T-helper 1 cell treated with Interleukin-12 subunit alpha and Interleukin-12 subunit beta and Interleukin-4 antibody, amounts not matched to agents 30 ng/mL and 1 ng/mL, for 36 hours (primary cell): ENCODE measurements around the gene VCL. TPM values are rescaled to one million over a fixed set of nuclear protein-coding genes. Genes with fewer than 3 reads are reported as not detected.
"Not testable (repeated sequence)": the region's sequence is repeated elsewhere in the genome, so short reads cannot be mapped to it uniquely, and the experiment has no call there.

Experiments used
- intact Hi-C: fragments of 100-400 bp; cut with micrococcal nuclease; formaldehyde crosslinking; loops from one replicate; pipeline ENCODE4 v1.15.1; 2024
- total RNA-seq: library from RNA; stranded (reverse); gene quantifications from 2 replicates; pipeline ENCODE4 v1.2.3, GENCODE V29; 2022

The VCL gene
- total RNA-seq, 1 donor from 2014 or later, result 40.9 TPM

DNA sequence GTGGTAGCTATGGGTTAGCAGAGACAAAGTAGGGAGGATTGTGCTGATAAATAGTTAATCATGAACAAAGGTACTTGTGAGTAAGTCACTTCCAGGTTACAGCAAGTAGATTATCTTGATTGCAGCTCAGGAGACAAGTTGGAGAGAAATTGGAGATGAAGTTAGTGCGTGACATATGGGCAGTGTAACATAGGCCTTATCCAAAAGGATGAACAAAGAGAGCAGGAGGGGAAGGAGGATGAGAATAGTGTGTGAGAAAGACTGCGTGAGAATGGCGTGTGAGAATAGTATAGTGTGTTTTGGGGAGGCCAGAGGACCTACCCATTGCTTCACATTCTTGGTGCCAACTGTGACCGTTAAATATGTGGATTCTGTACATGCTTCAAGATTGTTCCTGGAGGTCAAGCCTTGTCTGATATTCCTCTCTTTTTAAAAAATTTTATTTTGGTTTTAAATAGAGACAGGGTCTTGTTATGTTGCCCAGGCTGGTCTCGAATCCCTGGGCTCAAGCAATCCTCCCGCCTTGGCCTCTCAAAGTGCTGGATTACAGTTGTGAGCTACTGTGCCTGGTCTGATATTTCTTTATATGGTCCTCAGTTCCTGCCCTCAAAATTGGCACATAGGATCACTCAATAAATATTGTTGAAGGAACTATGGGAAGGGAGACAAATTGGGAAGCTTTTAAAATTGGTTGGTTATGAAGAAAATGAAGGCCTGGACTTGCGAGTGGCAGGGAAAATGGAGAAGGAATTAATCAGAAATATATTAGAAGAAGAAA, 3.2 kb downstream of the VCL start:
- intact Hi-C loops, result no loop called here

DNA sequence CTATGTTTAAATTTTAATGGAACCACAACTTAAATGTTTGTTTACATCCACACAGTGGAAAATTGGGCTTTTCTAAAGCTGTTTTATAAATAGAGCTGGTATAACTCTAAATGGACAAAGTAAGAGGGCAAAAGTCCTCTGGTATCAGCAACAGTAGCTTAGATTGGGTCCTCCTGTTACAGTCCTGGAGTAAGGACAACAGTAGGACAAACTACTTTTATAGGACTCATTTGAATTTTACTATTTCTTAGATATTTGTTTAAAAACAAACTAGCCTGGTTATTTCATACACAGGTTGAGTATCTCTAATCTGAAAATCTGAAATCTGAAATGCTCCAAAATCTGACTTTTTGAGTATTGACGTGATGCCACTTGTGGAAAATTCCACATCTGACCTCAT, 8.4 kb downstream of the VCL start:
- intact Hi-C loops, result no loop called here

DNA sequence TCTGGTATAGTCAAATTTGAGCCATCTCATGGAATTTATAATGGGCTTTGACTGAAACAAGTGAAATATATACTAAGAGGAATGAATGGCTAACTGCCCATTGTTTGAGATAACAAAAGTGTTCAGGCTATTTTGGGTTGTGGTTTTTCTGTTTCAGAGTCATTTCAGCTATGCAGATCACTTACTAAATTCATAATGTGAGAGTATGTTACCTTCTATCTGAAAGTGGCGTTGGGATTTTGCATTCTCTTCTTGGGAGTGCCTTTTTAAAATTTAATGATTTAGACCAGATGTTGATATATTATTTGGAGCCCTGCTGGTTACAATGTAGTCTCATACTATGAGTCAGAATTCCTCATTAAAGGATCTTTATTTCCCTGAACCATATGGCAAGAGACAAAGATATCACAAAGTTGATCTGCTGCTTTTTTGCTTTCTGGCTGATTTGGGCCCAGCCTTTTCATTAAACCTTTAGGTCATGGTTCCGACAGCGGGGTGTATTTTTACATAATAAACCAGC, 10.4 kb downstream of the VCL start:
- intact Hi-C loops, result no loop called here

DNA sequence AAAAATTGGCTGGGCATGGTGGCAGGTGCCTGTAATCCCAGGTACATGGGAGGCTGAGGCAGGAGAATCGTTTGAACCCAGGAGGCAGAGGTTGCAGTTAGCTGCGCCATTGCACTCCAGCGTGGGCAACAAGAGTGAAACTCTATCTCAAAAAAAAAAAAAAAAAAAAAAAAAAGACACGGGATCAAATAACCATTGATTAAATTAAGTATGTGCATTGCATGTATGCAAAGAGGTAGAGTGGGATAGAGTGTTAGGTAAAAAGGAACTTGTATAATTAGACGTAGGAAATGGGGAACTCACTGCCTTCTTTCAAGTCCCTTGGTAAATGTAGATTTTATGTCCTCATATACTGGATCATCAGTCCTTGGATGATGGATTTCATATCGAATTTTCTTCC, 13.1 kb downstream of the VCL start:
- intact Hi-C loops, result no loop called here

DNA sequence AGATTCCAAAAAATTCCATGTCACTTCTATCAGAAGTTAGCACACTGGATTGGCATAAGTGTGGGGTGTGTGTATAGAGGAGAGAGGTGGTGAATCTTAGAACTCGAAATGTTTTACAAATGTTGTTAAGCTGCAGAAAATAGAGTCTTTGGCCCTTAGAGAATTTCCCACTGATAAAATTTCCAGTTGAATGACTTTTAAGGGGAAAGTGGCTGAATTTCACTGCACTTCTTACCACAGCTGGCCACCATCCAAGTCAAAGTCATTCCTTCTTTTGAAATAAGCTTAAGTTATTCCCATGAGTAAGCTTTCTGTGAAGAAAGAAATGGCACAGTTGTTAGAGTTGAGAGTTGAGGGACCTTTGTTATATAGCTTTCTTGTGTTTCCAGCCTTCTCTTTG, 13.9 kb downstream of the VCL start:
- intact Hi-C loops, result no loop called here

DNA sequence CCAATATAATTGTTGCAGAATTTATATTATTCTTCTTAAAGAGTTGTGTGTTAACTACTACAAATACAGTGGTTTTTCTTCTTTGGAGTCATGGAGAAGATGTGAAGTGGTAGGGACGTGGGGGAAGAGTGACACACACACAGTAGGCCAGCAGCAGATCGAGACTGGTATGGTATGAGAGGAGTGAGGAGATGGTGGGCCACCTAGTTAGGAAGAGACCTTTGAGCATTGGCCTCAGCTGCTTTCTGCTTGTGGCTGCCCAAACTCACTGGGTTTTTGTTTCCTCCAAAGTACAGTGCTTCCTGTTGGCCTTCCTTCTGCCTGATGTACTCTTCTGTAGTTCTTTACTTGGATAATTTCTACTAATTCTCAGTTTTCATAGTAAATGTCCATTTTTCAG, 14.6 kb downstream of the VCL start:
- intact Hi-C loops, result no loop called here

DNA sequence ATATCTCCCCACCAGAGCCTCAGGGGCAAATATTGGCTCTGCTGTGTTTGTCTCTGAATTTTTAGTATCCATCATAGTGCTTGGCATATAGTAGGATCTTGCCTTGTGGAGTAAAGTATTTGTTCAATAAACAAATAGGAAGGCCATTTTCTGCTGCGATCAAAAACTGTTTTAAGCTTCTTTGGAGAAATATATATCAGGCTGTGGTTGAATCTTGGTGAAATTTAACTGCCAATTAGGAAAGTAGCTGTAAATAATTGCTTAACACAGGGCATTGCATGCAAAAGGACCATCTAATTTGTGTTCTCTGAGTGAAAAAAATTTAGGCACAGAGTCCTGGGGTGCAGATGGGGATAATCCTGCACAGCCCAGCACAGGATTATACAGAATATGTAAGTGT, 15.1 kb downstream of the VCL start:
- intact Hi-C loops, result no loop called here

DNA sequence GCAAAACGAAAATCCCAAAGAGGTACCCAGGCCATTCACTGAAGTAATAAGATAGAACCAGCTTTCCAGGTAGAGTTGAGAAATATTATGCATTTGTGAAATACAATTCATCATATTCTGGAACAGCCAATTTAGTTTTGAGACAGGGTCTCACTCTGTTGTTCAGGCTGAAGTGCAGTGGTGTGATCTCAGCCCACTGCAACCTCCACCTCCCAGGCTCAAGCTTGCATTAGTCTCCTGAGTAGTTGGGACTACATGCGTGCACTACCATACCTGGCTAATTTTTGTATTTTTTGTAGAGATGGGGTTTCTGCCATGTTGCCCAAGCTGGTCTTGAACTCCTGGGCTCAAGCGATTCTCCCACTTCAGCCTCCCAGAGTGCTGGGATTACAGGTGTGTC, 16.7 kb downstream of the VCL start:
- intact Hi-C loops, result not testable (repeated sequence)

DNA sequence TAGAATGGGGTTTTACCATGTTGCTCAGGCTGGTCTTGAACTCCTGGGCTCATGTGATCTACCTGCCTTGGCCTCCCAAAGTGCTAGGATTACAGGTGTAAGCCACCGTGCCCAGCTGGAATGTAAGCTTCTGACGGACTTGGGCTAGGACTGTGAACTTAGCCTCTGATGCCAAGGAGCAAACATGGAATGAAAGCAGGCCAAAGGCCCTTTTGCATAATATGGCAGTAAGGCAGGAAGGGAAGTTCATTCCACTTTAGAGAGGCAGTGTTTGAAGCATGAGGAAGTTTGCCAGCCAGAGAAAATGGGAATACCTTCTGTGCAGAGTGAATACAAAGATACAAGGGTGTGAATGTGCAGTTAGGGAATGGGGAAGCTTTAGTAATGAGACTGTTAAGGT, 20.3 kb downstream of the VCL start:
- intact Hi-C loops, result no loop called here

DNA sequence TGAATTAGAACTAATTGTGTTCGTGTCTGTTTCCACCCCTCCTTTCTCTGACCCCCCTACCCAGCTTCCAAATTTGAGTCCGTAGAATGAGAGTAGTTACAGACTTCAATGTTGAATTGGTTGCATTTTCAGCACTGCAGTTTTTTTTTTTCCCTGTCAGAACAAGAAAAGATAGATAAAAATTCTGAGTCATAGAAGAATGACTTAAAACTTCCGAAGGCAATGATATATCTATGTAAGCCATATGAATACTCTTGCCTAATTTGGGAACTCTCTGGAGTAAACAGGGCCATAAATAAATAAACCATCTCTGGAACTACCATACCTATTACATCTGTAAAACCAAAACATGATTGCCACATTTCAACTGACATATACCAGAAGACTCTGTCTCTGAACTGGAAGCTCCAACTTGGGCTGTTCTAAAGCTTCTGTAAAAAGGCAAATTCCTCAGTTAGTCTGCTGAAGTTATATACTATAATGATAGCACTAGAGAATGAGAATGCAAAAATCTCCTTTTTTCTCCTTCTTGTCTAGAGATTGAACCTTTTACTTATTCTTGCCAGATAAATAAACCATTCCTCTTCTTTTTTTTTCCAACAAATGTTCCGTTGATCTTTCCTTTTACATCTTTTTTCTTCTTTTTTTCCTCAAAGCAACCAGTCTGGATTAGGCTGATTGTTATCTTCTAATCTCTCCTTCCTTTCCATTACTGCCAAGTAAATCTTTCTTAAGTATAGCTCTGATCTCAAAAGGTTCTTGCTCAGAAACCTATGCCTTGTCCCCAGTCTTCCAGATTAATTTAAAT, 23.5 kb downstream of the VCL start:
- intact Hi-C loops, result no loop called here

DNA sequence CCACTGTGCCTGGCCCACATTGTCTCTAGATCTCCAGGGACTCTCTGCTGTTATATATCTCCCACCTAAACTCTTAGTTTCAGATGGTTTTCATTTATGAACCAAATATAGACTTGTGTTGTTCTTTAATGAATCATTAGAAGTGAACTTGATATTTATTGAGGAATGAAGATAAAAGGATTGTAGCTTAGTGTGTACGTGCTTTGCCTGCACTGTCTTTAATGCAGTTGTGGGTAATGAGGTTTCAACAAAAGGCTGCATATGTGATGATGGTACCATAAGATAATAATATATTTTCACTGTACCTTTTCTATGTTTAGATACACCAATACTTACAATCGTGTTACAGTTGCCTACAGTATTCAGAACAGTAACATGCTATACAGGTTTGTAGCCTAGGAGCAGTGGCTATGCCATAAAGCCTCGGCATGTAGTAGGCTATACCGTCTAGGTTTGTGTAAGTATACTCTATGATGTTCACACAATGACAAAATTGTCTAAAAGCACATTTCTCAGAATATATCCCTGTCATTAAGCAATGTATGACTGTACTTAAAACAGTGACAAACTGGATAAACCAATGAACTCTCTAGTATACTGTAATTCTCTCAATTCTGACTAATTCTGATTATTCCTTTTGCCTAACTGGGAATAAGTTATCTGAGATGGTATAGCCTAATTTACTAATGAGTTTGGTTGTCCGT, 25.2 kb downstream of the VCL start:
- intact Hi-C loops, result no loop called here

DNA sequence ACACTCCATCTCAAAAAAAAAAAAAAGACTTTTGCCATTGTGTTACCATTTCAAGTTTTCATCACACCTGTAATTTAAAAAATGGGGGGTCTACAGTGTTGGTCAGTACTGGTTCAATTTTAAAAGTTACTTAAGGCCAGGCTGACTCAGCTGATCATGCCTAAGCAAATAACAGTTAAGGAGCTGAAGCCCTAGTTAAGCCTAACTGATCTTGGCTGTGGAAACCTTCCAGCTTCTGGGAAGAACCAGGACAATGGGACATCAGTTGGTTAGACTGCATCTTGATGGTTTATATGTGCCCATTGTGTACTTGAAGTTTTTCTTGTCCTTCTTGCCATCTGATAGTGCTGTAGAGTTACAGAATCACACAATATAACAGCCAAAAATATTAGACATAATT, 26.7 kb downstream of the VCL start:
- intact Hi-C loops, result no loop called here

DNA sequence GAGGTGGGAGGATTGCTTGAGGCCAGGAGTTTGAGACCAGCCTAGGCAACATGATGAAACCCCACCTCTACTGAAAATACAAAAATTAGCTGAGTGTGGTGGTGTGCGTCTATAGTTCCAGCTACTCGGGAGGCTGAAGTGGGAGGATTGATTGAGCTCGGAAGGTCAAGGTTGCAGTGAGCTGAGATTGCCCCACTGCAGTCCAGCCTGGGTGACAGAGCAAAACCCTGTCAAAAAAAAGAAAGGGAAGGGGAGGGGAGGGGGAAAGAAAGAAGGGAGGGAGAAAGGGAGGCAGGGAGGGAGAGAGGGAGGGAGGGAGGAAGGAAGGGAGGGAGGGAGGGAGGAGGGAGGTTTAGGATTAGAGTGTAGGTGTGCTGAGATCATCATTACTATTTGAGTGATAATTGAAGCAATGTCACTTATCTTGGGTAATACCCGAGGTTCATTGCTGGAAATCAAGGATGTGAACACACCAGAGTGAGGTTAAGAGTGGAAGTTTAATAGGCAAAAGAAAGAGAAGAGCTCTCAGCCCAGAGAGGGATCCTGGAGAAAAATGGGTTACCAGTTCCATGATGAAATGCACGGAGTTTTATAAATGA, 27.6 kb downstream of the VCL start:
- intact Hi-C loops, result no loop called here

DNA sequence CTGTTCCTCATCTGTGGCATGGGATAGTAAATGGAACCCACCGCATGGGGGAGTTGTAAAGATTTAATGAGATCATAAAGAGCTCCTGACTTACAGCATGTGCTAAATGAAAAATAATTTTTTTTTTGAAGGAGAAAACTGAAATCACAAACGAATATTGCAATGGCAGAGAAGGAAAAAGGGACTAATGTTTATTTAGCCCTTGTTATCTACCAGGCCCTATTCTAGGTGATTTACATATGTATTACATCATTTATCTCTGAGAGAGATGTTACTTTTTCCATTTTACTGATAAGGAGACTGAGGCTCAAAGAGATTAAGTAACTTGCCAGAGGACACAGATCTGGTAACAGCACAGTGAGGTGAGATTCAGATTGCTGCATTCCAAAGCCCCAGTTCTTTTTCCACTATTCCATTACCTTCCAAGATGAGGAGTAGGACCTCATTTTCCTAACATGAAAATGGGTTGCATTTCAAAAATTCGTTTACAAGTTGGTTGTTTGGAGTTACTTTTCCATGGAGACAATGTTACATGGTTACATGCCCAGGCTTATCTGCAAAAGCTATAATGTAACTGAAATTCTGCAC, 28.6 kb downstream of the VCL start:
- intact Hi-C loops, result no loop called here

DNA sequence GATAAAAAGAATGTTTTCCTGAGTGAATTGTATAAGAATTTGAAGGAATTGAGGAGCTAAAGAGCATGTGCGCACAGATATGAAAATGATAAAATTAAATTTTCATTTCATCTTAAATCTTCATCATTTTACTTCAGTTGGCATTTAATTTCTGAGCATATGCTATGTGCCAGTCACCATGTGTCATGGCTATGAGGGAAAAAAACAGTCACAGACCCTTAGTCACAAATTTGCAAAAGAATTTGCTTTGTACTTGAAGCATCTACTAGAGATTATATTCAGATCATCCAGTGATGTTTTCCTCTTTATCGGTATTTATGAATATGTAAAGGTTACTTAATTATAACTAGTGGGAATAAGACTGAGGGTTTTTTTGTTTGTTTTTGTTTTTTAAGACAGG, 29.8 kb downstream of the VCL start:
- intact Hi-C loops, result no loop called here

DNA sequence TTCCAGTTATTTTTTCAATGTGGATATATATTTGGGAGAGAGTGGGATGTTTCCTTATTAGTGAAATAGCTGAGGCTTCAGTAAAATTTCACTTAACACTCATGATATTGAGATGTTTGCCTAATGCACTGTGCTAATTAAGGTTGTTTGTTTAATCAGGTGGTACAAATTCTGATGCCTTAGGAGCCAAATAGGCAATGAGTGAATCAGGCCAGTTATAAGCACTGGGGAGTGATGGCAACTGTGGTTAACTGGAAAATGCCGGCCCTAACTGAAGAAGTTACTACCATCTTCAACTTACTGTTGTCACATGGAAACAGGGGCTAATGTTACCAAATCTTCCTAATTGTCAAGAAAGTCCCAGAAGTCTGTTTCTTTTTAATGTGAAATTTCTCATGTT, 32.0 kb downstream of the VCL start:
- intact Hi-C loops, result no loop called here

DNA sequence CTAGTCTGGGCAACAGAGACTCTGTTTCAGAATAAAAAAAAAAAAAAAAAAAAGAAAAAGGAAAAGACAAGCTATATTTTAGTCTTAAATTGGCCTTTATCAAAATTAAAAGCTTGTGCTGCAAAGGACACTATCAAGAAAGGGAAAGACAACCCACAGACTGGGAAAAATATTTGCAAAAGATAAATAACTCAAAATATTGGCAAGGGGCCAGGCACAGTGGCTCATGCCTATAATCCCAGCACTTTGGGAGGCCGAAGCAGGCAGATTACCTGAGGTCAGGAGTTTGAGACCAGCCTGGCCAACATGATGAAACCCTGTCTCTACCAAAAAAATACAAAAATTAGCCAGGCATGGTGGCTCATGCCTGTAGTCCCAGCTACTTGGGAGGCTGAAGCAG, 34.3 kb downstream of the VCL start:
- intact Hi-C loops, result not testable (repeated sequence)

DNA sequence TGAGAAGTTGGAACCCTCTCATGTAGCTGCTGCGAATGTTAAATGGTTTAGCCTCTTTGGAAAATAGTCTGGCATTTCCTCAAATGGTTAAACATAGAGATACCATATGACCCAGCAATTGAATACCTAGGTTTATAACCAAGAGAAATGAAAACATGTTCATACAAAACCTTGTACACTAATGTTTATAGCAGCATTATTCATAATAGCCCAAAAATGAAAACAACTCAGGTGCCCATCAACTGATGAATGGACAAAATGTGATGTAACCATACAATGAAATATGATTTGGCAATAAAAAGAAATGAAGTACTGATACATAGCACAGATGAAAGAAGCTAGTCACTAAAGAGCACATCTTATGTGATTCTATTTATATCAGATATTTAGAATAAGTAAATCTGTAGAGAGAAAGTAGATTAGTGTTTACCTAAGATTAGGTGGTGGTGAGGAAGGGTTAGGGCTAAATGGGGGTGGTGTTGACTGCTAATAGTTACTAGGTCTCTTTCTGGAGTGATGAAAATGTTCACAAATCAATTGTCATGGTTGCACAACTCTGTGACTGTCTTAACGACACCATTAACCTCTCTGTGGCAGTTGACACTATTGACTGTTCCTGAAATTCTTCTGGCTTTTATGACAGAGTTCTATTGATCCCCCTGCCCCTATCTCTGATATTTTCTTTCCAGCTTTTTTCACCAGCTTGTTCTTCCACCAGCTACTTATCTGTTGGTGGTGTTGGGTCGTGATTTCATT, 35.2 kb downstream of the VCL start:
- intact Hi-C loops, result no loop called here

DNA sequence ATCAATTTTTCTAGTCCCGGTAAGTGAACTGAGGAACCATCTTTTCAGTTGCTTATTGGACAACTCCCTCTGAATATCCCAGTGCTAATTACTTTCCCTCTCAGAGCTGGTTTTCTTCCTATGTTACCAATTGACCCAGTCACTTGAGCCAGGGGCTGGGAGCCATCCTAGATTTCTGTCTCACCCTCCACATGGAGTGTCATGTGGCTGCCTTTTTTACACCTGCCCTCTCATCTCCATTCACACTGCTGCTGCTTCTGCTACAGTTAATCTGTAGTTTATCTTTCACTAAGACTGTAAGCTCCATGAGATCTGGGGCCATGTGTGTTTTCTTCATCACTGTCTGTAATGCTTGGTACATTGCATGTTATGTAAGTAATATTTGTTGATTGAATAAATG, 35.8 kb downstream of the VCL start:
- intact Hi-C loops, result no loop called here

DNA sequence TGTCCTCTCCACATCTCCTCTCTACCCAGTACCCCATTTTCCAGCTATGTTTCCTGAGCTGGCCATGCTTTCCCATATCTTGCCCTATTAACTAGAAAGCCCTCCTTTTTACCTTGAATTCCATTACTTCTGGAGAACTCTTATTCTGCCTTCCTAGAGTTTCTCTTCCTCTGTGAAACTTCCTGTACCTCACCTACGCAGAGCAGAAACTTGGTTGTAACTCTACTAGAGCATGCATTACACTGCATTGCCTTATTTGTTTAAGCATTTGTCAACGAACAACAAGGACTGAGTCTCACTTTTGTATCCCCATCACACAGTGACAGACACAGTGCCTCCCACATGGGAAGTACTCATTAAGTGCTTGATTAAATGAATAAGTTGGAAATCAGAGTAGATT, 36.4 kb downstream of the VCL start:
- intact Hi-C loops, result no loop called here

DNA sequence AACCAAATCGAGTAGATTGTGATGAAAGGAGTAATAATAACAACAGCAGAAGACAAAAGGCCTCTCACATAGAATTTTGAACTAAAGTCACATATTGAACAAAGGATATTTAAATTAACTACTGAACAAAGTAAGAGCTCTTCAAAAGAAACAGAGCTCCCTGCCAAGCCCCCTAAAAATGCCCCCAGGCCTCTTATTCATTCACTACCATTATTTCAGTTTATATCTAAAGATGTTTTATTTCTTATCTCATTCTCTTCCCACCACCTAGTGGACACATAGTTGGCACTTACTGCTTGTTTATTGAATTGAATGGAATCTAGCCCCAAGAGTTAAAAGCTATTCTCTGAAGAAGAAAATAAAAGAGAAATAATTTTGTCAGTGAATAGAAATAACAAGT, 37.4 kb downstream of the VCL start:
- intact Hi-C loops, result no loop called here
